NCI-H446 (cell line): Measurements from ENCODE around the gene MIEF1.

Source experiments
- DNase-seq, 2 experiments: peaks; one replicate each; lab custom pipeline; 2025; lab: John Stamatoyannopoulos, UW

MIEF1 gene

GRCh38 chr22:39528080-39528661 is 26.1 kb downstream of the MIEF1 start:
- no peak for DNase-seq

GRCh38 chr22:39528681-39529486 is 26.8 kb downstream of the MIEF1 start:
- peak; percentile 79 to 89 for DNase-seq

GRCh38 chr22:39529487-39529851 is 27.4 kb downstream of the MIEF1 start:
- no peak for DNase-seq

GRCh38 chr22:39530116-39530515 is 28.0 kb downstream of the MIEF1 start:
- no peak for DNase-seq

- DNase-seq, result peak; percentile 18 to 39
Observed at GRCh38 chr22:39530692-39531331, 28.7 kb downstream of the MIEF1 start.

GRCh38 chr22:39532215-39533073 is 30.4 kb downstream of the MIEF1 start, which contains the start of gene RPS19BP1:
Gene RPS19BP1, minus strand, starts transcription at chr22:39532748. Its CDS starts 10 bp downstream, at chr22:39532738.
- DNase-seq, result peak; percentile 96 to 99

GRCh38 chr22:39534092-39534506 is 32.0 kb downstream of the MIEF1 start:
- no peak for DNase-seq

- DNase-seq, result peak; percentile 41 to 83
Observed at GRCh38 chr22:39534591-39535356, 32.7 kb downstream of the MIEF1 start.

GRCh38 chr22:39535357-39535725 is 33.3 kb downstream of the MIEF1 start:
- no peak for DNase-seq

- DNase-seq, result no peak
Observed at GRCh38 chr22:39535831-39536449, 33.9 kb downstream of the MIEF1 start.

- no peak for DNase-seq
Observed at GRCh38 chr22:39536711-39537110, 34.6 kb downstream of the MIEF1 start.

- DNase-seq, result no peak
Observed at GRCh38 chr22:39537975-39538374, 35.9 kb downstream of the MIEF1 start.

GRCh38 chr22:39543095-39543494 is 41.0 kb downstream of the MIEF1 start:
- DNase-seq, result no peak

GRCh38 chr22:39545386-39546365 is 43.6 kb downstream of the MIEF1 start:
- no peak for DNase-seq

- DNase-seq, result peak in 1 of 2 experiments; percentile 39
Observed at GRCh38 chr22:39546889-39547586, 44.9 kb downstream of the MIEF1 start.

GRCh38 chr22:39547587-39547947 is 45.5 kb downstream of the MIEF1 start:
- DNase-seq, result no peak

GRCh38 chr22:39553429-39553828 is 51.3 kb downstream of the MIEF1 start:
- DNase-seq, result no peak

- DNase-seq, result no peak
Observed at GRCh38 chr22:39554151-39554550, 52.1 kb downstream of the MIEF1 start.
